K562 (cell line): ENCODE measurements around the gene MYO16. TPM values are rescaled to one million over a fixed set of nuclear protein-coding genes. Genes with fewer than 3 reads are reported as not detected.

Source experiments
- ATAC-seq: fragments of 200-7000 bp; cut with Tn5 transposase; 3 replicates; pipeline ENCODE4 v1.9.1; 2020; ENCODE audit warnings: moderate library complexity
- BruUV-seq: library from RNA; stranded (reverse); fragments of 400-500 nt; replicated peaks from 2 replicates; lab custom pipeline; 2021; lab: Mats Ljungman, UMichigan
- CTCF ChIA-PET: fragments of 300-600 bp; formaldehyde crosslinking; extraction: SDS; loops from one replicate; lab custom pipeline; 2021; ENCODE audit warnings: low intra/inter-chr PET ratio; lab: Yijun Ruan, JAX
- POLR2A ChIA-PET: fragments of 300-600, 350-650 bp; sonication (Branson Sonifier 250); formaldehyde crosslinking; extraction: SDS; loops from one replicate; lab custom pipeline; 2021; ENCODE audit warnings: antibody characterized with exemption, inconsistent platforms; lab: Yijun Ruan, JAX
- DNase-seq, 4 experiments: peaks; one replicate each; pipeline versions ENCODE4 v3.0.0 to v3.0.0-alpha.2; 2011 to 2018; ENCODE audit warnings: low spot score in 3 of 4, mixed read lengths in 3 of 4; ENCODE audit errors: extremely low read depth in 1 of 4
- FAIRE-seq: peaks from 2 replicates; lab custom pipeline; 2011; peaks lifted over from hg19 to GRCh38; lab: Jason Lieb, UNC
- H2AFZ ChIP-seq: 2 replicates; pipeline ENCODE4 v1.6.0; 2011; ENCODE audit warnings: low read depth, low read length, control low read depth, inconsistent platforms
- H3K27ac ChIP-seq: fragments of 200-600 bp; 3 replicates; pipeline ENCODE4 v1.8.0; 2011; ENCODE audit warnings: low read depth, mild to moderate bottlenecking, control low read depth, inconsistent platforms, low read length, moderate library complexity, mixed read lengths; ENCODE audit errors: extremely low read depth
- H3K27me3 ChIP-seq, 2 experiments: fragments of 300-600 bp in 1 of 2; 2 replicates in 1 of 2; 3 replicates in 1 of 2; pipeline versions ENCODE4 v1.6.0 to v1.8.0; 2011; ENCODE audit warnings: inconsistent platforms in 2 of 2, low read length in 2 of 2, mild to moderate bottlenecking in 1 of 2, mixed read lengths in 1 of 2, moderate library complexity in 1 of 2; ENCODE audit not compliant: control insufficient read depth in 2 of 2, insufficient read depth in 2 of 2
- H3K36me3 ChIP-seq: fragments of 300-600 bp; 3 replicates; pipeline ENCODE4 v1.8.0; 2011; ENCODE audit warnings: mild to moderate bottlenecking, low read length, inconsistent platforms; ENCODE audit not compliant: control insufficient read depth, insufficient read depth
- H3K4me1 ChIP-seq, 2 experiments: fragments of 200-600 bp in 1 of 2; replicated peaks in 1 of 2; 2 replicates in 1 of 2; 3 replicates in 1 of 2; pipeline versions ENCODE4 v1.5.1 to v1.8.0; 2011; ENCODE audit warnings: inconsistent platforms in 2 of 2, low read length in 2 of 2, mild to moderate bottlenecking in 1 of 2, mixed read lengths in 1 of 2, moderate library complexity in 1 of 2; ENCODE audit not compliant: control insufficient read depth in 2 of 2, insufficient read depth in 2 of 2
- H3K4me2 ChIP-seq: 2 replicates; pipeline ENCODE4 v1.6.1; 2011; ENCODE audit warnings: low read length, control low read depth, inconsistent platforms, mixed read lengths; ENCODE audit not compliant: insufficient read depth
- H3K4me3 ChIP-seq: fragments of 200-600 bp; sonication (generic), shearing (Covaris generic); 2 replicates; pipeline ENCODE4 v1.5.1; 2016; ENCODE audit warnings: control low read depth, inconsistent platforms
- H3K79me2 ChIP-seq: fragments of 200-600 bp; 3 replicates; pipeline ENCODE4 v1.8.0; 2011; ENCODE audit warnings: low read length, inconsistent platforms; ENCODE audit not compliant: control insufficient read depth, insufficient read depth
- H3K9ac ChIP-seq, 2 experiments: 2 replicates each; pipeline versions ENCODE4 v1.6.0 to v1.6.1; 2011; ENCODE audit warnings: low read depth in 2 of 2, low read length in 2 of 2, control low read depth in 1 of 2, inconsistent platforms in 1 of 2, mild to moderate bottlenecking in 1 of 2, mixed read lengths in 1 of 2; ENCODE audit not compliant: insufficient read depth in 1 of 2
- H3K9me1 ChIP-seq: one replicate; pipeline ENCODE4 v1.6.0; 2011; ENCODE audit warnings: inconsistent platforms, mild to moderate bottlenecking, low read length, moderate library complexity; ENCODE audit not compliant: control insufficient read depth, insufficient read depth
- H3K9me3 ChIP-seq: replicated peaks from 2 replicates; pipeline ENCODE4 v1.5.1; 2011; ENCODE audit warnings: low read depth, low read length, inconsistent platforms; ENCODE audit not compliant: control insufficient read depth, insufficient read depth
- H4K20me1 ChIP-seq: replicated peaks from 2 replicates; pipeline ENCODE4 v1.6.1; 2011; ENCODE audit warnings: low read length, inconsistent platforms, mixed read lengths; ENCODE audit not compliant: control insufficient read depth, insufficient read depth
- CEBPB ChIP-seq: fragments of 450-650 bp; IDR thresholded peaks from 2 replicates; pipeline ENCODE4 v1.6.1; 2016; ENCODE audit warnings: missing genetic modification characterization, missing compliant biosample characterization
- EZH2 ChIP-seq: IDR thresholded peaks from 2 replicates; pipeline ENCODE4 v1.6.1; 2012; ENCODE audit warnings: low read depth, mild to moderate bottlenecking, inconsistent platforms, low read length, borderline replicate concordance
- KDM5B ChIP-seq: fragments of 200-600 bp; sonication (generic); IDR thresholded peaks from 2 replicates; pipeline ENCODE4 v1.6.1; 2012; ENCODE audit warnings: low read depth, mild to moderate bottlenecking, moderate library complexity, low read length, control low read depth, inconsistent platforms; ENCODE audit not compliant: insufficient replicate concordance
- KLF13 ChIP-seq: fragments of 450-650 bp; IDR thresholded peaks from 2 replicates; pipeline ENCODE4 v1.6.1; 2016; ENCODE audit warnings: missing genetic modification characterization, low read depth, mild to moderate bottlenecking, missing compliant biosample characterization, moderate library complexity, borderline replicate concordance
- POLR2AphosphoS5 ChIP-seq: IDR thresholded peaks from 2 replicates; pipeline ENCODE4 v1.6.1; 2011; ENCODE audit warnings: mild to moderate bottlenecking, low read depth, low read length, moderate library complexity; ENCODE audit not compliant: control insufficient read depth, insufficient read depth
- PPARD ChIP-seq: fragments of 250-450 bp; sonication (Bioruptor Pico); IDR thresholded peaks from 2 replicates; pipeline ENCODE4 v1.8.0; 2022; ENCODE audit warnings: inconsistent platforms, mild to moderate bottlenecking, moderate library complexity
- SMAD3 ChIP-seq: fragments of 450-650 bp; formaldehyde crosslinking; conservative IDR thresholded peaks from 2 replicates; pipeline ENCODE4 v1.4.0; 2020; ENCODE audit warnings: mild to moderate bottlenecking
- YY1 ChIP-seq, 3 experiments: IDR thresholded peaks; 2 replicates each; pipeline ENCODE4 v1.6.1; 2011; ENCODE audit warnings: low read length in 2 of 3, mild to moderate bottlenecking in 2 of 3, moderate library complexity in 2 of 3, borderline replicate concordance in 1 of 3, control low read depth in 1 of 3, low read depth in 1 of 3; ENCODE audit not compliant: insufficient read depth in 3 of 3, insufficient replicate concordance in 2 of 3, control insufficient read depth in 1 of 3, insufficient read length in 1 of 3; ENCODE audit errors: extremely low read depth in 1 of 3
- ZFP30 ChIP-seq: fragments of 250-450 bp; sonication (Bioruptor Pico); IDR thresholded peaks from 2 replicates; pipeline ENCODE4 v1.8.0; 2022; ENCODE audit warnings: moderate library complexity, mild to moderate bottlenecking, inconsistent platforms, borderline replicate concordance
- WGBS: fragments of 100-300 bp; shearing (Covaris generic); methylation state at CpG from one replicate; pipeline ENCODE4 v1.1.6; 2016; ENCODE audit warnings: low coverage, mixed read lengths; ENCODE audit not compliant: insufficient coverage; ENCODE audit errors: missing lambda C conversion rate; 5-methylcytosine and 5-hydroxymethylcytosine counted together
- in situ Hi-C: fragments of 300-500 bp; cut with MboI; formaldehyde crosslinking; loops from 4 replicates; pipeline ENCODE4 v1.15.0; 2018; ENCODE audit warnings: inconsistent platforms, mixed read lengths
- intact Hi-C: fragments of 100-400 bp; cut with micrococcal nuclease; formaldehyde crosslinking; loops from 2 replicates; pipeline ENCODE4 v1.14.2; 2022
- polyA plus RNA-seq, 8 experiments: library from polyadenylated mRNA; depleted of rRNA in 4 of 8; stranded (reverse) in 5 of 8; unstranded in 3 of 8; fragments of >200 nt; fragmentation: Nextera tagmentation in 2 of 8; fragmentation: Illumina TruSeq in 1 of 8; extraction: Ambion mirVana in 2 of 8; extraction: Trizol in 1 of 8; gene quantifications; 2 replicates each; pipeline versions ENCODE4 v1.2.1 to v1.2.3, GENCODE V29; 2011 to 2014; ENCODE audit warnings: inconsistent platforms in 1 of 8, missing spikeins in 1 of 8
- total RNA-seq, 7 experiments: library from RNA; depleted of rRNA in 6 of 7; stranded (reverse); fragments of >200 nt in 6 of 7; fragmentation: Illumina TruSeq in 2 of 7; extraction: Trizol in 2 of 7; gene quantifications; 2 replicates each; pipeline versions ENCODE4 v1.2.1 to v1.2.3, GENCODE V29; 2011 to 2021; ENCODE audit warnings: low replicate concordance in 1 of 7
- TF ChIP-seq, protein P1 (sequence below): fragments of 250-450 bp; sonication (Bioruptor Pico); IDR thresholded peaks from 2 replicates; pipeline ENCODE4 v1.5.0; 2021

The MYO16 gene
- total and polyA plus RNA-seq, 9 of the 15 experiments (the other 6 are each of a cell fraction or from before 2014, with no cell fraction given) = 4.3 to 45.7 (median 12.1) TPM

DNA sequence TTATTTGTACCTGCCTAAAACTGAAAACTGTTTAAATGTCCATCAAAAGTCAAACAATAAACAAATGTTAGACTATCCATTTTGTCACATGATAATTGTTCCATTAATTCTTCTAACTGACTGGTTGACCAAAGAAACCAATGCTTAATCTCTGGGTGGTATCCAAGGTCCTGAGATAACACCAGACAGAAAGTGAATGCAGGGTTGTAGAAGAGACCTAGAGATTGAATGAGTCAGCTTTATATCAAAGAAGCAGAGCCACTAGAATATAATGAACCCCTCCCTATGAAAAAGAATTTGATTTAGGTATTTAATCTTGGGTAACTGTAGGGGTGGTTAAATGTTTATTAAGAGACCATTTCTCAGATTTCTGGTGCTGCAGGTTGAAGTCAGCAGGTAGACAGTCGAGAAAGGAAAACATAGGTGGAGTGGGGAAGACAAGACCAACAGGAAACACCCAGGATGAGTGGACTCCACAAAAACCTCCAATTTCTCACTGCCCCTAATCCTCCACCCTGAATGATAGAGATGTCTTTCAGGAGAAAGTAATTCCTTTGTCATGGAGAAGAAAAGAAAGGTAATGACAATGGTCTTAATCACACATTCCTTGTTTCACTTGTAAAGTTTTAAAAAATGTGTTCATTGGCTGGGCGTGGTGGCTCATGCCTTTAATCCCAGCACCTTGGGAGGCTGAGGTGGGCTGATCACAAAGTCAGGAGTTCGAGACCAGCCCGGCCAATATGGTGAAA is 620.5 kb downstream of the MYO16 start:
- POLR2A ChIA-PET = no interaction called here
- H3K27ac ChIP-seq = no peak overlapping the region
- no peaks in the 10 kb centered on the region for H3K9me1 ChIP-seq
- no TSS peak for BruUV-seq
- no peak for FAIRE-seq
- H3K9me3 ChIP-seq = no peaks in the 10 kb centered on the region
- no peak overlapping the region for H3K4me2 ChIP-seq
- TF ChIP-seq, protein P1, sequence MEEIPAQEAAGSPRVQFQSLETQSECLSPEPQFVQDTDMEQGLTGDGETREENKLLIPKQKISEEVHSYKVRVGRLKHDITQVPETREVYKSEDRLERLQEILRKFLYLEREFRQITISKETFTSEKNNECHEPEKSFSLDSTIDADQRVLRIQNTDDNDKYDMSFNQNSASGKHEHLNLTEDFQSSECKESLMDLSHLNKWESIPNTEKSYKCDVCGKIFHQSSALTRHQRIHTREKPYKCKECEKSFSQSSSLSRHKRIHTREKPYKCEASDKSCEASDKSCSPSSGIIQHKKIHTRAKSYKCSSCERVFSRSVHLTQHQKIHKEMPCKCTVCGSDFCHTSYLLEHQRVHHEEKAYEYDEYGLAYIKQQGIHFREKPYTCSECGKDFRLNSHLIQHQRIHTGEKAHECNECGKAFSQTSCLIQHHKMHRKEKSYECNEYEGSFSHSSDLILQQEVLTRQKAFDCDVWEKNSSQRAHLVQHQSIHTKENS = no peak
- TF ChIP-seq EZH2 (no peak), SMAD3 (CRISPR knock-in tag) (no peak), KLF13 (tag) (no peak), POLR2AphosphoS5 (no peak), PPARD (CRISPR knock-in tag) (no peak), KDM5B (no peak), YY1 (IDR thresholded peaks at IDR 0.05; ENCODE audit: borderline replicate concordance in 1 of 3, control insufficient read depth in 1 of 3, extremely low read depth in 1 of 3, insufficient read depth in 3 of 3, insufficient read length in 1 of 3, insufficient replicate concordance in 2 of 3, low read depth in 1 of 3, low read length in 2 of 3) (no peak), CEBPB (tag) (no peak), ZFP30 (CRISPR knock-in tag) (no peak)
- ATAC-seq = no peak
- intact Hi-C loops (no loop called here), in situ Hi-C loops (no loop called here)
- no peak overlapping the region for H2AFZ ChIP-seq
- H4K20me1 ChIP-seq = no peaks in the 10 kb centered on the region
- no peaks in the 10 kb centered on the region for H3K79me2 ChIP-seq
- DNase-seq = no peak
- WGBS = 0% methylated on average over 2 of the region's 4 CpGs
- H3K4me3 ChIP-seq = no peak overlapping the region
- CTCF ChIA-PET = no interaction called here
- no peak overlapping the region for H3K9ac ChIP-seq
- no peaks in the 10 kb centered on the region for H3K36me3 ChIP-seq
- no peaks in the 10 kb centered on the region for H3K27me3 ChIP-seq
- no peaks in the 10 kb centered on the region for H3K4me1 ChIP-seq
